Left renal pelvis (tissue), 4 donors: ENCODE results near the gene DLGAP1. TPM values are rescaled to one million over a fixed set of nuclear protein-coding genes. Genes with fewer than 3 reads are reported as not detected.

Experiments used
- DNase-seq, 4 donors: peaks; one replicate each; pipeline ENCODE4 v3.0.0-alpha.2; 2013; ENCODE audit warnings: low read depth in 4 of 4, low spot score in 3 of 4
- polyA plus RNA-seq, 4 donors: library from polyadenylated mRNA; unstranded; fragments of 120-200 nt; gene quantifications; one replicate each; pipeline ENCODE4 v1.2.1, GENCODE V29; 2013; ENCODE audit not compliant: insufficient read length in 4 of 4

Gene DLGAP1
- polyA plus RNA-seq, 4 donors: 4.1 to 6.8 (median 4.5) TPM

GRCh38 chr18:3529601-3530000 lies 925.5 kb downstream of the DLGAP1 start:
- no peak for DNase-seq

- DNase-seq: no peak
Measured at GRCh38 chr18:3529077-3529476, 926.0 kb downstream of the DLGAP1 start.

- no peak for DNase-seq
Measured at GRCh38 chr18:3528231-3528630, 926.9 kb downstream of the DLGAP1 start.

- DNase-seq: no peak
Measured at GRCh38 chr18:3526421-3527354, 928.4 kb downstream of the DLGAP1 start.

- DNase-seq: no peak
Measured at GRCh38 chr18:3525870-3526420, 929.2 kb downstream of the DLGAP1 start.

GRCh38 chr18:3524706-3525105 lies 930.4 kb downstream of the DLGAP1 start:
- DNase-seq: no peak

GRCh38 chr18:3520230-3521085 lies 934.6 kb downstream of the DLGAP1 start:
- DNase-seq: no peak

GRCh38 chr18:3514312-3515216 lies 940.5 kb downstream of the DLGAP1 start:
- DNase-seq: no peak

- DNase-seq: no peak
Measured at GRCh38 chr18:3513481-3513880, 941.6 kb downstream of the DLGAP1 start.

GRCh38 chr18:3511980-3512379 lies 943.1 kb downstream of the DLGAP1 start:
- no peak for DNase-seq

GRCh38 chr18:3510896-3511295 lies 944.2 kb downstream of the DLGAP1 start:
- no peak for DNase-seq

GRCh38 chr18:3510024-3510423 lies 945.1 kb downstream of the DLGAP1 start:
- DNase-seq: no peak

GRCh38 chr18:3508576-3509549 lies 946.2 kb downstream of the DLGAP1 start:
- DNase-seq: no peak

GRCh38 chr18:3504637-3505036 lies 950.5 kb downstream of the DLGAP1 start:
- DNase-seq: no peak

- DNase-seq: no peak
Measured at GRCh38 chr18:3502650-3503049, 952.5 kb downstream of the DLGAP1 start.

- no peak for DNase-seq
Measured at GRCh38 chr18:3500016-3500415, 955.1 kb downstream of the DLGAP1 start.

- DNase-seq: no peak
Measured at GRCh38 chr18:3499501-3499900, 955.6 kb downstream of the DLGAP1 start.

GRCh38 chr18:3498698-3499471 lies 956.2 kb downstream of the DLGAP1 start:
- no peak for DNase-seq
